GM12864 (cell line): ENCODE results near the gene SPACDR.

ENCODE experiments used
- DNase-seq: peaks from one replicate; pipeline ENCODE4 v3.0.0-alpha.2; 2011; ENCODE audit warnings: low read depth
- H3K4me3 ChIP-seq: 2 replicates; pipeline ENCODE4 v1.5.1; 2011; ENCODE audit warnings: mild to moderate bottlenecking, low read depth, low read length, control low read depth
- TF ChIP-seq, protein P1 (sequence below): IDR thresholded peaks from 2 replicates; pipeline ENCODE4 v1.5.1; 2011; ENCODE audit warnings: low read depth, mild to moderate bottlenecking, moderate library complexity, low read length, control low read depth, inconsistent platforms; ENCODE audit errors: missing control alignments

SPACDR gene

DNA sequence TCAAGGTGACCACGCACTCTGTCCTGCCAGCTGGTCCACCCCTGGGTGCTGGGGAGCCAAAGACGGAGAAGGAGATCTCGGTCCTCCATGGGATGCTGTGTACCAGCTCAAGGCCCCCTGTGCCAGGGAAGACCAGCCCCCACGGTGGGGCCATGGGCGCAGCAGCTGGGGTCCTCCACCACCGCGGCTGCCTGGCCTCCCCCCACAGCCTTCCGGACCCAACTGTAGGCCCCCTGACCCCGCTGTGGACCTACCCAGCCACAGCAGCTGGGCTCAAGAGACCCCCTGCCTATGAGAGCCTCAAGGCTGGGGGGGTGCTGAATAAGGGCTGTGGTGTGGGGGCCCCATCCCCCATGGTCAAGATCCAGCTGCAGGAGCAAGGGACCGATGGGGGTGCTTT, 25.1 kb upstream of the SPACDR start:
- TF ChIP-seq, protein P1, sequence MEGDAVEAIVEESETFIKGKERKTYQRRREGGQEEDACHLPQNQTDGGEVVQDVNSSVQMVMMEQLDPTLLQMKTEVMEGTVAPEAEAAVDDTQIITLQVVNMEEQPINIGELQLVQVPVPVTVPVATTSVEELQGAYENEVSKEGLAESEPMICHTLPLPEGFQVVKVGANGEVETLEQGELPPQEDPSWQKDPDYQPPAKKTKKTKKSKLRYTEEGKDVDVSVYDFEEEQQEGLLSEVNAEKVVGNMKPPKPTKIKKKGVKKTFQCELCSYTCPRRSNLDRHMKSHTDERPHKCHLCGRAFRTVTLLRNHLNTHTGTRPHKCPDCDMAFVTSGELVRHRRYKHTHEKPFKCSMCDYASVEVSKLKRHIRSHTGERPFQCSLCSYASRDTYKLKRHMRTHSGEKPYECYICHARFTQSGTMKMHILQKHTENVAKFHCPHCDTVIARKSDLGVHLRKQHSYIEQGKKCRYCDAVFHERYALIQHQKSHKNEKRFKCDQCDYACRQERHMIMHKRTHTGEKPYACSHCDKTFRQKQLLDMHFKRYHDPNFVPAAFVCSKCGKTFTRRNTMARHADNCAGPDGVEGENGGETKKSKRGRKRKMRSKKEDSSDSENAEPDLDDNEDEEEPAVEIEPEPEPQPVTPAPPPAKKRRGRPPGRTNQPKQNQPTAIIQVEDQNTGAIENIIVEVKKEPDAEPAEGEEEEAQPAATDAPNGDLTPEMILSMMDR, result no peak
- no peak overlapping the region for H3K4me3 ChIP-seq
- DNase-seq, result no peak

DNA sequence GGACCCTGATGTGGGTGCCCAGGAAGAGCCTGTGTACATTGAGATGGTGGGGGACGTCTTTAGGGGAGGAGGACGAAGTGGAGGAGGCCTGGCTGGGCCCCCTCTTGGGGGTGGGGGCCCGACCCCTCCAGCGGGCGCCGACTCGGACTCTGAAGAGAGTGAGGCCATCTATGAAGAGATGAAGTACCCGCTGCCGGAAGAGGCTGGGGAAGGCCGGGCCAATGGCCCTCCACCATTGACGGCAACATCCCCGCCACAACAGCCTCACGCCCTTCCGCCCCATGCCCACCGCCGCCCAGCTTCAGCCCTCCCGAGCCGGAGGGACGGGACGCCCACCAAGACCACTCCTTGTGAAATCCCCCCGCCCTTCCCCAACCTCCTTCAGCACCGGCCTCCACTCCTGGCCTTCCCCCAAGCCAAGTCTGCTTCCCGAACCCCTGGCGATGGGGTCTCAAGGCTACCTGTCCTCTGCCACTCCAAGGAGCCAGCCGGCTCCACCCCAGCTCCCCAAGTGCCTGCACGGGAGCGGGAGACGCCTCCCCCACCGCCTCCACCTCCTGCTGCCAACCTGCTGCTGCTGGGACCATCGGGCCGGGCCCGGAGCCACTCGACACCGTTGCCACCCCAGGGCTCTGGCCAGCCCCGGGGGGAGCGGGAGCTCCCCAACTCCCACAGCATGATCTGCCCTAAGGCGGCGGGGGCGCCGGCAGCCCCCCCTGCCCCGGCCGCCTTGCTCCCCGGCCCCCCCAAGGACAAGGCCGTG, 24.5 kb upstream of the SPACDR start:
- TF ChIP-seq, protein P1, result no peak
- DNase-seq, result no peak
- H3K4me3 ChIP-seq, result no peak overlapping the region

DNA sequence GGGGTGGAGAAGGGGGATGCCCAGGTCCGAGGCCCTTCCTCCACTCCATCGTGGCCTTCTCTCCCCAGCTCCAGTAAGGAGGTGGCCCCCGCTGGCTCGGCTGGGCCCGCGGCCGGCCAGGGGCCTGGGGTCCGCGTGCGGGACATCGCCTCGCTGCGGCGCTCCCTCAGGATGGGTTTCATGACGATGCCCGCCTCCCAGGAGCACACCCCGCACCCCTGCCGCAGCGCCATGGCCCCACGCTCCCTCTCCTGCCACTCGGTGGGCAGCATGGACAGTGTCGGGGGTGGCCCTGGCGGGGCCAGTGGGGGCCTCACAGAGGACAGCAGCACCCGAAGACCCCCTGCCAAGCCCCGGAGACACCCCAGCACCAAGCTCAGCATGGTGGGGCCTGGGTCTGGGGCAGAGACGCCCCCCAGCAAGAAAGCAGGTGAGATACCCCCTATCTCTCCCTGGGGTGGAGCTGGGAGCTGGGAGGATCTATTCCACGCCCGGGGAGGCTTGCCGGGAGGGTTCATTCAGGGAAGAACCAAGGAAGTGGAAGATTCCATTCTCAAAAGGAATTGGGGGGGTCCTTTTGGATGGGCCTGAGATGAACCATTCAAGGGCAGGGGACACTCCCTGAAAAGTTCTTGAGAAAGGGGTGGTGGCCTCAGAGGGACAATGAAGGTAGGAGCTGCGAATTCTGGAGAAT, 22.8 kb upstream of the SPACDR start:
- TF ChIP-seq, protein P1, result no peak
- no peak overlapping the region for H3K4me3 ChIP-seq
- no peak for DNase-seq

DNA sequence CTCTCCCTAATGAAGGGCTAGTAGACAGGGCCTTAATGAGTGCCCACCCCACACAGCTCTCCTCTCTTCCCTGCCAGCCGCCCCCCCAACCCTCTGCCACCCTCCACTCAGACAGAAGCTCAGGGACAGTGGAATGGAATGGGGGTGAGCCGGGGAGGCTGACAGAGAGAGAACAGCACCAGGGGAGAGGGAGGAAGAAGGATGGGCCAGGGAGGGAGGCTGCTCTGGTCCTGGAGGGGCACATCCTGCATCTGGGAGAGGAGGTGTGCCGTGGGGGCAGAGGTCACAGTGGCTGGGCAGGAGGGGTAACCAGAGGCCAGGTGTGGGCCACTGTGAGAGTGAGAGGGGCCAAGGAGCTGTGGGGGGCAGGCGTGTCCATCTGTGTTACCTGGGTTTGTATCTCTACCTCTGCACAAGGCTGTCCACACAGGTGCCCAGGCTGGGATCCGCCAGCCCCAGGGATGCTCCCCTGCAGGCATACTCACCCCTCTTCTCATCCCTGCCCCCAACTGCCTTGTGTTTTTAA, 22.1 kb upstream of the SPACDR start:
- no peak overlapping the region for H3K4me3 ChIP-seq
- DNase-seq, result no peak
- TF ChIP-seq, protein P1, result no peak

DNA sequence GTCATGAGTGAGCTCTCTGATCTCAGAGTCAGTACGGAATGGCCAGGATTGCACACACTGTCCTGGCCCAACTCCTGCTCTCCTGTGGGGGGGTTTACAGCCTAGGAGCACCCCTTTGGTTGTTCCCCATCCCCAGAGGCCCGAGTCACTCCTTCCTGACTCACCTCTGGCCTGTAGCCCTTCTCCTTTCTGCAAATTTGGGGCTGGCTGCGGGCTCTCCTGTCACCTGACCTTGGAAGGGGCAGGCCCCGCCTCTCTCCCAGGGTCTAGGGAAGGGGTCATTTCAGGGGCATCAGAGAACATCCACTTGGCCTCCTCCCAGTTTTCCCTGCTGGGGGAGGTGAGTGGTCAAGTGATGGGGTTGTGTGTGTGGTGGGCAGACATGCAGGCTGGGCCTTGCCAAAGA, 21.4 kb upstream of the SPACDR start:
- no peak overlapping the region for H3K4me3 ChIP-seq
- DNase-seq, result no peak
- TF ChIP-seq, protein P1, result no peak

DNA sequence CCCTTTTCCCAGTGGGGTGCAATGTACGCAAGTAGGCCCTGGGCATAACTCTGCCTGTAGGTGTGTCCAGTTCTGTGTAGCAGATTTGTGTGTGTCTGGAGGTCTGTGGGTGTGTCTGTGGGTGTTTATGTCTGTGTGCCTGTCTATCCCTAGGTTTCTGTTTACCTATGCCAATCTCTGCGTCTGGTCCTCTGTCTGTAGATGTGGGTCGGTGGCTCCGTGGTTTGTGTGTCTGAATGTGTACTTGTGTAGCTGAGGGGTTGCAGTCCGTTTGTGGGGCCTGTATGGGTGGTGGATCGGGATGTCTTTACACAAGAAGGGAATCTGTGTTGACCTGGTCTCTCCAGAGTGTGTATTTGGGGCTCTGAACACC, 20.6 kb upstream of the SPACDR start:
- TF ChIP-seq, protein P1, result no peak
- no peak overlapping the region for H3K4me3 ChIP-seq
- DNase-seq, result no peak
